22Rv1 (cell line): Measurements from ENCODE around the gene LHFPL6.

Source experiments
- CTCF ChIP-seq: fragments of 450-650 bp; IDR thresholded peaks from 2 replicates; pipeline ENCODE4 v1.5.1; 2017; ENCODE audit warnings: mild to moderate bottlenecking
- ZFX ChIP-seq: fragments of 450-650 bp; IDR thresholded peaks from 2 replicates; pipeline ENCODE4 v1.6.1; 2017; ENCODE audit warnings: antibody characterized with exemption, borderline replicate concordance

GRCh38 chr13:39580881-39581575, 22.0 kb downstream of the LHFPL6 start:
- TF ChIP-seq CTCF (no peak), ZFX (no peak)
